ENCODE data around the gene USP21. TPM values are rescaled to one million over a fixed set of nuclear protein-coding genes. Genes with fewer than 3 reads are reported as not detected.

Gene USP21
- polyA plus RNA-seq, 3 donors = 48.0 to 49.6 (median 48.2) TPM

DNA sequence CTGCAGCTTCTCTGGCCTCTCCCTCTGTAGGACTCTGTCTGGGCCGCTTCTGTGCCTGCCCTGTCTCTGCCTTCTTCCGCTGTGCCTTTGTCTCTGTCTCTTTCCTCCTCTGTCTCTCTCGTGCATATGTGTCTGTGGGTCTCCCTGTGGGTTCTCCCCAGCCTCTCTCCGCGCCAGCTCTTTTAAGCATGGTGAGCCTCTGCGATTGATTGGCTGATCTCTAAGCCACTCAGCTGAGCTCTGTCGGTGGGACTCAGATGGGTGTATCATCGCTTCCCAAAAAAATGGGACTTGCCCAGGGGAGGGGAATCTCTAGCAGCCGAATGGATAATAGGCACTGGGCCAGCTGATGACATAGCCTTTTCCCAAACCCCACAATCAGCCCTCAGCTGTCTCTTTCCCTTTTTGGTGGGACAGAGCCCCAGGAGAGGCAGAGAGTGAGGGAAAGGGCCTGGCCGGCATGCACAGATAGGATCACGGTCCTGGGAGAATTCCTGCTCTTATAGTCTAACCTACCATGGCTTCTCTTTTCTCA is 39.7 kb downstream of the USP21 start, which contains the start of gene ADAMTS4:
TSS of gene ADAMTS4 (minus strand) at position 158 of the 535 bp plus-strand sequence. CDS start 427 bp downstream, outside the sequence.
- DNase-seq (ENCODE audit: extremely low read depth in 1 of 11, low read depth in 9 of 11, low spot score in 4 of 11) = peak in 1 of 11 donors; percentile 30

- DNase-seq (ENCODE audit: extremely low read depth in 1 of 11, low read depth in 9 of 11, low spot score in 4 of 11) = no peak
These were observed 40.3 kb downstream of the USP21 start for GRCh38 chr1:161199506-161200139.

- no peak for DNase-seq (ENCODE audit: extremely low read depth in 1 of 11, low read depth in 9 of 11, low spot score in 4 of 11)
These were observed 41.2 kb downstream of the USP21 start for GRCh38 chr1:161200421-161200991.

DNA sequence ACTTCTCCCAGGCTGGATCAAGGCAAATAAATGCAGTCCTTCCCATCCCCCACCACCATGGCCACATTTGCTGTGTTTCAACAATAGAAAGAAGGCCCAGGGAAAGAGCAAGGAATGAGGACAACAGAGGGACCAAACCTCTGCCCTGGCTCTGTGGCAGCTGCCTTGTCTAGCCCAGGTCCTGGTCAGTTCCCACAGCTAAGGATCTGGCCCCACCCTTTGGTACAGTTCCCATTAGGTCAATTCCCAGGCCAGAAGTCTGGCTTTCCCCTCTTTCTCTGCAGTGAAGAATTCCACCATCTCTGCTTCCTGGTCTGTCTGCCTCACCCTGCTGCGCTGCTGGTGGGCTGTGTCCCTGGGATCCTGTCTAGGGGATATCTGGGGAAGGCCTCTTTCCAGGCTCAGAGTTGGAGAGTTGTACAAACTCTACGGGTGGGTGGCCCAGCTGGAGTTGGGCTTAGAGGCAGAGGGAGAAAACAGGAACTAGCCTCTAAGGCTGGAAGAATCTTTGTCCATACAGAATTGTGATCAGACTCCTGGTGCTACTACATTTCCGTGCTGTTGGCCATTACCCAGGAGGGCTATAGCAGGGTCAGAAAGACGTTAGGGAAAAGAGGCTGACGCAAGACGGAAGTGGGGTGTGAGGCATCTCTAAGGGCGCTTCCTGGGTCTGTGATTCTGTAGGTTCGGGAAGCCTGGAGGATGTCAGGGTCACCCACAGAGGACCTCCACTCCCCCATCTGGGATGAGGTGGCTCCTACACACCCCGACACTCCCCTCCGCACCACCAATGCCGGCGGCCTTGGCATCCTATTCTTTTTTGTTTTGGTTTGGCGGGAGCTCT is 41.9 kb downstream of the USP21 start:
- DNase-seq (ENCODE audit: extremely low read depth in 1 of 11, low read depth in 9 of 11, low spot score in 4 of 11) = no peak

DNA sequence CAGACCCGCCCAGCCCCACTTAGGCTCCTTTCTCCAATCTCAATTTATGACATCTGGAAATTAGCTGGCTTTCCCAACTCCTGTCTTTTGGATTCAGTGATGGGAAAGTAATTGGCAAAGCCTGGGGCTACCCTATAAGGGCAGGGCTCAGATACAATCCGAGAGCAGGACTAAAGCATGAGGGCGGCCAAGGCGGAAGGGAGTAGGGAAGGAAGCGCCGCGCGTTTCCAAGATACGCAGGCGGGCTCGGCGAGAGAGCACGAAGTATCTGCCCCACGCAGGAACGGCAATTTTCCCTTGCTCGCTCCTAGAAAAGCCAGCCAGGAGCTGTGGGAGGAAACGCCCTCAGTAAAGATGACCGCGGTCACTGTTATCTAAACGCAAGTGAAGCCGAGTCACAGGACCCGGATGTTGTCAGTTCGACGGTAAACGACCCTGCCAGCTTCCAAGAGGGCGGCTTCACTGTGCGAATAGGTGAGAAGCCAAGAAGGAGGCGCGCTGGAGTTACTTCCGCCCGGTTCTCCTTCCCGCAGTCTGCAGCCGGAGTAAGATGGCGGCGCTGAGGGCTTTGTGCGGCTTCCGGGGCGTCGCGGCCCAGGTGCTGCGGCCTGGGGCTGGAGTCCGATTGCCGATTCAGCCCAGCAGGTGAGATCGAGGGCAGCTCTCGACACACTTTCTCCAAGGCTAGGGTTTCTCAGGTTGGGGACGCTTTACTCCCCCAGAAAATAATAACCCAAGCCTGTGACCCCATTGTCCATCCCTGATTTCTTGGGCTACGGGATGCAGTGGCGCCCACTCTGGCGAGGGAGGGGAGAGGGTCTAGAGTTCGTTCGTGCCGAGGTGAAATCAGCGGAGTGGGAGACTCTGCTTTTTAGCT is 42.8 kb downstream of the USP21 start, which contains the start of gene NDUFS2:
TSS of gene NDUFS2 (plus strand) at position 532 of the 877 bp plus-strand sequence. CDS start at position 551, 19 bp downstream.
- peak; percentile 94 to 99 (median 99) for DNase-seq (ENCODE audit: extremely low read depth in 1 of 11, low read depth in 9 of 11, low spot score in 4 of 11)

- DNase-seq (ENCODE audit: extremely low read depth in 1 of 11, low read depth in 9 of 11, low spot score in 4 of 11) = no peak
These were observed 47.3 kb downstream of the USP21 start for GRCh38 chr1:161206411-161207140.

GRCh38 chr1:161207173-161207572 is 47.9 kb downstream of the USP21 start:
- DNase-seq (ENCODE audit: extremely low read depth in 1 of 11, low read depth in 9 of 11, low spot score in 4 of 11) = peak in 1 of 11 donors; percentile 30

DNA sequence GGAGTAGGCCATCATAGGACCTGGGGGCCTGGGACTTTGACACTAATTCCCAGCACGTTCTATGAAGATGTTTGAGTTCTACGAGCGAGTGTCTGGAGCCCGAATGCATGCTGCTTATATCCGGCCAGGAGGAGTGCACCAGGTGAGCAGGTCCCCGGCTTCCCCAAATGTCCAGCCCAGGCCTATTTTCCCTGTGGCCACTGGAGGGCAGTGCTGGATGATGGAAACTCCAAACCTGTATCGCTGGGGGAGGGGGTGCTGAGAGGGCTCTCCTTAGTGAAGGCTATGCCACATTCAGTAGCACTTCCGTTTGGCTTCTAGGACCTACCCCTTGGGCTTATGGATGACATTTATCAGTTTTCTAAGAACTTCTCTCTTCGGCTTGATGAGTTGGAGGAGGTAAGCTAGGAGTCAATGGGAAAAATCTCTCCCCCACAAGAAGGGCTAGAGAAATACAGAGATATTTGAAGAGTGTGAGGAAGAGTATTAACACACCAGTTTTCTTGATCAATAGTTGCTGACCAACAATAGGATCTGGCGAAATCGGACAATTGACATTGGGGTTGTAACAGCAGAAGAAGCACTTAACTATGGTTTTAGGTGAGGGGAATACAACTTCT is 50.6 kb downstream of the USP21 start:
- peak in 2 of 11 donors; percentile 45 to 66 for DNase-seq (ENCODE audit: extremely low read depth in 1 of 11, low read depth in 9 of 11, low spot score in 4 of 11)

DNA sequence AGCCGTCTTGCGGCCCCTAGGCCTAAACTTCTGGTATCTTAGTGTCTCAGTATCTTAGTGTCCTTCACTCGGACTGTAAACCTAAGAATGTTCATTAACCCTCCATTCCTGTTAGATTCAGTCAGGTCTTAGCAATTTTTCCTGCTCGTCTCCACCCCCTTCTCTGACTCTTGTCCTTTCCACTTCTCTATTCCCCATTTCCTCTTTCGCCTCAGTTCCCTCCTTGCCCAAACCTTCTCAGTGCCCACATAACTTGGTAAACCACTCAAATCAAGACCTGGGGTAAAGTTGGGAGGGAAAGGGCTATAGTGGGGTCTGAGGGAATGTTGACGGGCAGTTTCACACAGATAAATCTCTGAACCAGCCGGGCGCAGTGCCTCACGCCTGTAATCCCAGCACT is 55.1 kb downstream of the USP21 start:
- no peak for DNase-seq (ENCODE audit: extremely low read depth in 1 of 11, low read depth in 9 of 11, low spot score in 4 of 11)

- no peak for DNase-seq (ENCODE audit: extremely low read depth in 1 of 11, low read depth in 9 of 11, low spot score in 4 of 11)
These were observed 55.8 kb downstream of the USP21 start, which contains the start of gene FCER1G for GRCh38 chr1:161215076-161215475. Gene FCER1G (plus strand): TSS chr1:161215295. CDS start chr1:161215322, 27 bp downstream.

Other genes with a start within 250 kb of the USP21 start
- gene ITLN2, start 204.7 kb upstream of the USP21 start, polyA plus RNA-seq (ENCODE audit: insufficient read length in 3 of 3) = under 1 TPM in 1 of 3 donors, not detected in 2; 0.29 TPM
- 10 to 100 TPM; 73.1 to 94.2 (median 82.1) TPM for gene F11R, start 138.3 kb upstream of the USP21 start, polyA plus RNA-seq (ENCODE audit: insufficient read length in 3 of 3)
- gene TSTD1, start 120.5 kb upstream of the USP21 start, polyA plus RNA-seq (ENCODE audit: insufficient read length in 3 of 3) = 10 to 100 TPM; 49.4 to 76.5 (median 63.5) TPM
- gene USF1, start 113.5 kb upstream of the USP21 start, polyA plus RNA-seq (ENCODE audit: insufficient read length in 3 of 3) = 10 to 100 TPM; 49.7 to 62.5 (median 59.8) TPM
- 1 to 10 TPM; 2.1 to 2.5 (median 2.2) TPM for gene ARHGAP30, start 89.6 kb upstream of the USP21 start, polyA plus RNA-seq (ENCODE audit: insufficient read length in 3 of 3)
- 1 to 10 TPM; 2.2 to 4.0 (median 3.5) TPM for gene NECTIN4, start 69.9 kb upstream of the USP21 start, polyA plus RNA-seq (ENCODE audit: insufficient read length in 3 of 3)
- 10 to 100 TPM; 15.7 to 19.3 (median 17.6) TPM for gene KLHDC9, start 61.1 kb upstream of the USP21 start, polyA plus RNA-seq (ENCODE audit: insufficient read length in 3 of 3)
- gene PFDN2, start 41.5 kb upstream of the USP21 start, polyA plus RNA-seq (ENCODE audit: insufficient read length in 3 of 3) = 10 to 100 TPM; 70.5 to 94.2 (median 71.9) TPM
- gene NIT1, start 41.4 kb upstream of the USP21 start, polyA plus RNA-seq (ENCODE audit: insufficient read length in 3 of 3) = 10 to 100 TPM; 49.0 to 58.8 (median 51.5) TPM
- 10 to 100 TPM; 47.6 to 57.0 (median 55.1) TPM for gene DEDD, start 26.8 kb upstream of the USP21 start, polyA plus RNA-seq (ENCODE audit: insufficient read length in 3 of 3)
- gene UFC1, start 5.5 kb upstream of the USP21 start, polyA plus RNA-seq (ENCODE audit: insufficient read length in 3 of 3) = 100 to 1,000 TPM; 135 to 161 (median 156) TPM
- gene PPOX, start 6.9 kb downstream of the USP21 start, polyA plus RNA-seq (ENCODE audit: insufficient read length in 3 of 3) = 10 to 100 TPM; 31.0 to 61.5 (median 38.3) TPM
- 10 to 100 TPM; 36.6 to 39.5 (median 38.8) TPM for gene B4GALT3, start 18.0 kb downstream of the USP21 start, polyA plus RNA-seq (ENCODE audit: insufficient read length in 3 of 3)
- gene ADAMTS4, start 39.6 kb downstream of the USP21 start, polyA plus RNA-seq (ENCODE audit: insufficient read length in 3 of 3) = 1 to 10 TPM in 1 of 3 donors, under 1 TPM in 2; 0.60 to 1.1 (median 0.78) TPM
- 100 to 1,000 TPM; 200 to 212 (median 200) TPM for gene NDUFS2, start 42.9 kb downstream of the USP21 start, polyA plus RNA-seq (ENCODE audit: insufficient read length in 3 of 3)
- 10 to 100 TPM; 12.3 to 14.8 (median 13.6) TPM for gene FCER1G, start 55.8 kb downstream of the USP21 start, polyA plus RNA-seq (ENCODE audit: insufficient read length in 3 of 3)
- gene APOA2, start 64.1 kb downstream of the USP21 start, polyA plus RNA-seq (ENCODE audit: insufficient read length in 3 of 3) = 1 to 10 TPM in 1 of 3 donors, under 1 TPM in 1, not detected in 1; 0.59 to 4.6 TPM
- 10 to 100 TPM; 13.5 to 15.4 (median 14.6) TPM for gene TOMM40L, start 66.6 kb downstream of the USP21 start, polyA plus RNA-seq (ENCODE audit: insufficient read length in 3 of 3)
- 1 to 10 TPM; 3.1 to 3.7 (median 3.4) TPM for gene NR1I3, start 78.7 kb downstream of the USP21 start, polyA plus RNA-seq (ENCODE audit: insufficient read length in 3 of 3)
- gene PCP4L1, start 99.2 kb downstream of the USP21 start, polyA plus RNA-seq (ENCODE audit: insufficient read length in 3 of 3) = 1 to 10 TPM; 1.0 to 1.7 (median 1.0) TPM
- gene MPZ, start 150.5 kb downstream of the USP21 start, polyA plus RNA-seq (ENCODE audit: insufficient read length in 3 of 3) = 1 to 10 TPM; 2.2 to 5.1 (median 3.8) TPM
- 100 to 1,000 TPM; 257 to 303 (median 265) TPM for gene SDHC, start 154.9 kb downstream of the USP21 start, polyA plus RNA-seq (ENCODE audit: insufficient read length in 3 of 3)
- 10 to 100 TPM; 11.2 to 15.2 (median 11.6) TPM for gene CFAP126, start 208.4 kb downstream of the USP21 start, polyA plus RNA-seq (ENCODE audit: insufficient read length in 3 of 3)